CD4-positive, alpha-beta T cell (primary cell): ENCODE data around the gene CLBA1. TPM values are rescaled to one million over a fixed set of nuclear protein-coding genes. Genes with fewer than 3 reads are reported as not detected.

Source experiments
- ATAC-seq: fragments of 200-7000 bp; cut with Tn5 transposase; one replicate; pipeline ENCODE4 v1.10.0; 2022; ENCODE audit warnings: mild to moderate bottlenecking; ENCODE audit not compliant: poor library complexity
- CTCF ChIA-PET: fragments of 350-600 bp; sonication (Branson Sonifier 250); formaldehyde crosslinking; loops from one replicate; lab custom pipeline; 2021; ENCODE audit warnings: antibody characterized with exemption, inconsistent platforms; lab: Charles Lee
- POLR2A ChIA-PET: fragments of 350-600 bp; sonication (Branson Sonifier 250); formaldehyde crosslinking; loops from one replicate; lab custom pipeline; 2021; ENCODE audit warnings: antibody characterized with exemption, inconsistent platforms; lab: Charles Lee
- DNase-seq, 14 experiments: peaks; one replicate each; pipeline ENCODE4 v3.0.0-alpha.2; 2013 to 2020; ENCODE audit warnings: mixed read lengths in 2 of 14
- H3K27ac ChIP-seq, 2 donors: one replicate each; pipeline versions ENCODE4 v1.5.1 to v1.7.0; 2013; ENCODE audit warnings: low read length in 2 of 2, low read depth in 1 of 2, mild to moderate bottlenecking in 1 of 2
- H3K27me3 ChIP-seq, 2 experiments: 1 replicate in 1 of 2; 2 replicates in 1 of 2; pipeline versions ENCODE4 v1.6.1 to v1.7.0; 2013; ENCODE audit warnings: low read length in 2 of 2, control low read depth in 1 of 2, mild to moderate bottlenecking in 1 of 2, moderate library complexity in 1 of 2; ENCODE audit not compliant: insufficient read depth in 2 of 2, control insufficient read depth in 1 of 2
- H3K36me3 ChIP-seq: one replicate; pipeline ENCODE4 v1.6.1; 2013; ENCODE audit warnings: low read length, control low read depth; ENCODE audit not compliant: insufficient read depth
- H3K4me1 ChIP-seq: one replicate; pipeline ENCODE4 v1.6.1; 2013; ENCODE audit warnings: low read length, control low read depth; ENCODE audit not compliant: insufficient read depth
- H3K4me3 ChIP-seq: one replicate; pipeline ENCODE4 v1.5.1; 2013; ENCODE audit warnings: mild to moderate bottlenecking, low read length, moderate library complexity
- H3K9me3 ChIP-seq, 2 experiments: 1 replicate in 1 of 2; 2 replicates in 1 of 2; pipeline versions ENCODE4 v1.6.1 to v1.7.0; 2013; ENCODE audit warnings: low read length in 2 of 2, mild to moderate bottlenecking in 2 of 2, control low read depth in 1 of 2, moderate library complexity in 1 of 2; ENCODE audit not compliant: control insufficient read depth in 1 of 2, insufficient read depth in 1 of 2
- H3K27ac Mint-ChIP-seq: one replicate; pipeline ENCODE4 v1.8.0; 2020; ENCODE audit warnings: mixed read lengths
- H3K27me3 Mint-ChIP-seq: one replicate; pipeline ENCODE4 v1.8.0; 2021; ENCODE audit warnings: mixed read lengths
- H3K36me3 Mint-ChIP-seq: one replicate; pipeline ENCODE4 v1.8.0; 2021; ENCODE audit warnings: low read depth, mixed read lengths
- H3K4me1 Mint-ChIP-seq: one replicate; pipeline ENCODE4 v1.8.0; 2021; ENCODE audit warnings: low read depth, mixed read lengths
- H3K4me3 Mint-ChIP-seq: one replicate; pipeline ENCODE4 v1.8.0; 2020; ENCODE audit warnings: mild to moderate bottlenecking, mixed read lengths
- H3K9me3 Mint-ChIP-seq: one replicate; pipeline ENCODE4 v1.8.0; 2020; ENCODE audit warnings: mixed read lengths
- CTCF ChIP-seq: fragments of 200-600 bp; IDR thresholded peaks from one replicate; pipeline ENCODE4 v1.8.0; 2022; ENCODE audit warnings: antibody characterized with exemption, mild to moderate bottlenecking
- intact Hi-C, 2 experiments: fragments of 100-400 bp; cut with DNase I in 1 of 2; cut with micrococcal nuclease in 1 of 2; formaldehyde crosslinking; loops; one replicate each; pipeline versions ENCODE4 v1.15.1 to v1.9.0; 2023 to 2025; cut with DNase I, micrococcal nuclease
- total RNA-seq, 174 experiments: library from RNA in 2 of 174; stranded (reverse) in 2 of 174; gene quantifications; one replicate each; pipeline ENCODE4 v1.2.3 and lab custom pipeline; 2021 to 2026

The CLBA1 gene
- total RNA-seq, 2 experiments from 2014 or later: 1.7 to 1.8 TPM

DNA sequence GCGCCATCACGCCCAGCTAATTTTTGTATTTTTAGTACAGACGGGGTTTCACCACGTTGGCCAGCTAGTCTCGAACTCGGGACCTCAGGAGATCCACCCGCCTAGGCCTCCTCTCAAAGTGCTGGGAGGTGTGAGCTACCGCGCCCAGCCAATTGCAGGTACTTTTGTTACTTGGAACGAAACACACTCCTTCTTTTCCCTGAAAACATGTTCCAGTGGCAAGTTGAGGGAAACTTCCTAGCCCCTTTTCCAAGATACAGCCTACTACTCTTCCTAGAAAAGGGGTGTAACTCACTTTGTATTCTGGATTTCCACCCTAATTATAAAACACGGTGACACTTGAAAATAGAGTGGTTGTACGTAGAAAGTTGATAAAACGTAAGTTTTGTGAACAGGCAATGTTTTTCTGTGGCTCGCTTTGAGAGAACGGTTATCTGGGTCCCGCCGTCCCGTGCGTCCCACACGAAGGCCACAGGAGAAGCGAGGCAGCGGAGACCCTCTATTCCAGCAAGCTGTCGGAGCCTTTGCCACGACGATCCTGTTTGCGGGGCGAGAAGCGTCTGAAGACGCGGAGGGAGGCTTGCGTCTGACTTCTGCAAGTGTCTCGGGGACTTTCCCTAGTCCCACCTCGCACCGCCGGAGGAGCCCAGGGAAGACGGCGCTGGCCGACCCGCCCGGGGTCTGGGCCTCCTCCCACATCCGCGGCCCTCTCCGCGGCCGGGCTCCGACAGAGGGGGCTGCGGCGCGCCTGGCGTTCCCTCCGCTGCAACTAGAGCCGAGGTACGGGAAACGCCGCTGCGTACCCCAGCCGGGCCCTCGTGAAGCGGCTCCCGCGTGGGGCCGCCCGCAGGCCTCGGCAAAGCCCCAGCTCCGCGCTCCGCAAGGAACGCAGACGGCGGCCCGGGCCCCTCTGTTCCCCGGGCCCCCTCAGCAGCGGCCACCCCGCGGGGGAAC, 34.5 kb downstream of the CLBA1 start:
- Histone ChIP-seq H3K4me3 (peak overlapping the region; percentile 66), H3K4me1 (peaks cover 67% of the 10 kb centered on the region), H3K27me3 (no peaks in the 10 kb centered on the region), H3K9me3 (no peaks in the 10 kb centered on the region), H3K27ac (peak overlapping the region; percentile 64 to 71), H3K36me3 (no peaks in the 10 kb centered on the region)
- Mint-ChIP-seq H3K36me3 (peaks cover 4% of the 10 kb centered on the region), H3K27me3 (no peaks in the 10 kb centered on the region), H3K9me3 (no peaks in the 10 kb centered on the region), H3K27ac (peak overlapping the region; percentile 92), H3K4me1 (peaks cover 64% of the 10 kb centered on the region), H3K4me3 (peak overlapping the region; percentile 97)
- ATAC-seq (peak; percentile 16), DNase-seq (peak; percentile 17 to 88 (median 52))
- no peak for TF ChIP-seq CTCF
- ChIA-PET POLR2A (interaction anchor here (0.7 to 2.1 kb wide), 20 partner anchors 11 to 471 kb away, joined by 3 to 23 read pairs (median 5); partner anchors contain the start of genes BRF1, CLBA1, GPR132 and PACS2), CTCF (interaction anchor here (1.0 to 2.8 kb wide), 4 partner anchors 12 to 70 kb away, joined by 4 to 15 read pairs (median 7); no protein-coding TSS in a partner anchor)
- intact Hi-C loops: loop anchor here (2.0 to 5.0 kb wide), 5 partner anchors 25 to 292 kb away; partner anchors contain the start of genes CLBA1 (in 1 of the 2), GPR132 (in 1 of the 2), PACS2 (in 1 of the 2) and SIVA1 (in 1 of the 2)

- no peaks in the 10 kb centered on the region for H3K9me3 ChIP-seq
- POLR2A ChIA-PET: interaction anchor here (0.7 to 2.1 kb wide), 20 partner anchors 10 to 470 kb away, joined by 3 to 23 read pairs (median 5); partner anchors contain the start of genes BRF1, CLBA1, GPR132 and PACS2
- H3K27me3 ChIP-seq: no peaks in the 10 kb centered on the region
- intact Hi-C loops: loop anchor here (1.0 to 5.0 kb wide), 8 partner anchors 24 to 291 kb away; partner anchors contain the start of genes CLBA1 (in 2 of the 2), GPR132 (in 1 of the 2), PACS2 (in 1 of the 2) and SIVA1 (in 1 of the 2)
- DNase-seq: peak; percentile 94 to 99 (median 98)
- H3K9me3 Mint-ChIP-seq: no peaks in the 10 kb centered on the region
- peak within 1 kb of the TSS; percentile 73 for H3K4me3 ChIP-seq
- H3K4me3 Mint-ChIP-seq: peak within 1 kb of the TSS; percentile 97
- H3K4me1 Mint-ChIP-seq: peaks cover 62% of the 10 kb centered on the region
- peaks cover 62% of the 10 kb centered on the region for H3K4me1 ChIP-seq
- TF ChIP-seq CTCF: no peak
- peaks cover under 1% of the 10 kb centered on the region for H3K36me3 Mint-ChIP-seq
- H3K27ac ChIP-seq: peak within 1 kb of the TSS; percentile 71 to 73
- CTCF ChIA-PET: interaction anchor here (1.0 to 2.8 kb wide), 5 partner anchors 10 to 69 kb away, joined by 3 to 15 read pairs (median 5); no protein-coding TSS in a partner anchor
- peak; percentile 80 for ATAC-seq
- no peaks in the 10 kb centered on the region for H3K27me3 Mint-ChIP-seq
- H3K27ac Mint-ChIP-seq: peak within 1 kb of the TSS; percentile 93
- no peaks in the 10 kb centered on the region for H3K36me3 ChIP-seq
Measured at GRCh38 chr14:105020815-105021655, 35.4 kb downstream of the CLBA1 start, which contains the start of gene CDCA4. CDCA4 (minus strand) TSS chr14:105021083; CDS start chr14:105011929, 9,154 bp downstream.
